ENCODE measurements around the gene C5orf15. TPM values are rescaled to one million over a fixed set of nuclear protein-coding genes. Genes with fewer than 3 reads are reported as not detected.

C5orf15 gene
- total RNA-seq: 15.2 TPM

GRCh38 chr5:133968204-133968980 lies at the start of gene C5orf15:
TSS of gene C5orf15 (minus strand) at chr5:133968625. CDS start at chr5:133968584, 41 bp downstream.
- peak; percentile 94 for ATAC-seq
- DNase-seq (ENCODE audit: low spot score): peak; percentile 96

GRCh38 chr5:134008266-134008749 lies 39.9 kb upstream of the C5orf15 start:
- DNase-seq (ENCODE audit: low spot score) (no peak), ATAC-seq (no peak)

DNA sequence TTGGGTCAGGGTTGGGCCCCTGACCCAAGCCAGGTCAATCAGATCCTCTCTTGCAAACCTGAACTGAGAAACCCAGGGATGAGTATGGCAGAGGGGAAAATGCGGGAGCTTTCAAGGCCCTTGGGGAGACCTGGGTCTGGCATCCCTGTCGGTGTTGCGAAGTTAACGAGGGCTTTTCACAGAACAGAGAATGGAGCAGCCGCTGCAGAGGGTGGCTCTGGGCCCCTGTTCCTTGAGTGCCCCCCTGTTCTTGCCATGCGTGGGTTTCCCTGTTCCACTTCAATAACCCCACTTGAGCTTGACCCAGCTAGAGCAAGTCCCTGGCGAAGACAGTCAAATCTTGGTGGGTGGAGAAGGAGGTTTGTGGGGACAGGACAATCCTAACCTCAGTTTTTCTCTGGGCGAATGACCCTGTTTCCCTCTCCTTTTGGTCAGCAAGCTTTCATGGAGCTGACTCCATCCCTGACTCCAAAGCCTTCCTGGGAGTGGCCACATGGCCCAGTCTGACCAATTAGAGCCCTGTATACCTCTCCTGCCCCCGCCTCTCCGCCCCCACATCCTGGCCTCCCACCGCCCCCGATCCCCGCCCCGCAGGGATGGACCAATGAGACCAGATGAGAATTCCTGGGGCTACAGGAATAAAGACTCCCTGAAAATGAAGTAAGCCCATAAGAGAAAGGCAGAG lies 39.3 kb upstream of the C5orf15 start:
- no peak for ATAC-seq

DNA sequence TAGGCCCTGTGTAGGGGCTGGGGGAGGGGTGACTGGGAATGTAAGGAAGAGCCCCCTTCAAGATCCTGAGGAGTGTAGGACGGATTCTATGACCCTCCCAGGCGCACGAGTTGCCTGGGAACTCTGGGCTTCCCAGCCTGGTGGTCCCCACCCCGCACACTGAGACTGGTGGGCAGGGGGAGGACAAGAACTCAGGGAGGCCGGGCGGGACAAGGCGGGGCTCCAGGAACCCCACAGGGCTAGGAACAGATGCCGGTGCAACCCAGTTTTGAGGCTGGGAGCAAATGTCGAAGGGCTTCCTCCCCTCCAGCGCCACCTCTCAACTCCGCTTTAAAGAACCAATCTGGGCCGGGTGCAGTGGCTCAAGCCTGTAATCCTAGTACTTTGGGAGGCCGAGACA lies 37.7 kb upstream of the C5orf15 start:
- DNase-seq (ENCODE audit: low spot score) (no peak), ATAC-seq (no peak)

More for the DNA sequence above, 39.3 kb upstream of the C5orf15 start:
- DNase-seq (ENCODE audit: low spot score): no peak

DNA sequence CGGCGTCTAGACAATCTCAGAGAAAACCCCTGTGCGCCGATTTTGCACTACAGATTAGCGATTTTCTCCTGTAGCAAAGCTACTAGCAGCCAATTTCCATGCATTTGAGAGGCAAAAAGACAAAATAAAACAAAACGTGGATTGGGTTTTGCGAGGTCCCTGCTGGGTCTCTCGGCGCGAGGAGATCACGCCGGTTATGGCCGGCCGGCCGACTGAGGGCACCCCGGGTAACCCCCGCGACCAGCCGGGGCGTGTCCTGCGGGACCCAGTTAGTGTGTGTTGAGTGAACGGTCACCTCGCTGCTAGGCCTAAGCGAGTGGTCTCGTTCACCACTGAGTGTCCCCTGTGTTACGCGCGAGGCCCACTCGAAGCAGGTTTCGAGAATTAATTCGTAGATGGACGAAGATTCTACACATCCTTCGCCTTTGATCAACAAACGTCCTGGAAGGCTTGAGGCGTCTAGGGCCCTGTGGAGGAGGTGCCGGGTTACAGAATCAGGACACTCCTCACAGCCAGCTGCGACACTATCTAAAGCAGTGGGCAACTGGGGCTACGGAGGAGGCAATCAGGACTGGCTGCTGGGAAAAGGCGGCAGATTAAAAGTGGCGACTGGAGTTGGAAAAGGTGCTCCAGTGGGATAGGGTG lies 37.1 kb upstream of the C5orf15 start:
- ATAC-seq: peak; percentile 20
- peak; percentile 55 for DNase-seq (ENCODE audit: low spot score)

DNA sequence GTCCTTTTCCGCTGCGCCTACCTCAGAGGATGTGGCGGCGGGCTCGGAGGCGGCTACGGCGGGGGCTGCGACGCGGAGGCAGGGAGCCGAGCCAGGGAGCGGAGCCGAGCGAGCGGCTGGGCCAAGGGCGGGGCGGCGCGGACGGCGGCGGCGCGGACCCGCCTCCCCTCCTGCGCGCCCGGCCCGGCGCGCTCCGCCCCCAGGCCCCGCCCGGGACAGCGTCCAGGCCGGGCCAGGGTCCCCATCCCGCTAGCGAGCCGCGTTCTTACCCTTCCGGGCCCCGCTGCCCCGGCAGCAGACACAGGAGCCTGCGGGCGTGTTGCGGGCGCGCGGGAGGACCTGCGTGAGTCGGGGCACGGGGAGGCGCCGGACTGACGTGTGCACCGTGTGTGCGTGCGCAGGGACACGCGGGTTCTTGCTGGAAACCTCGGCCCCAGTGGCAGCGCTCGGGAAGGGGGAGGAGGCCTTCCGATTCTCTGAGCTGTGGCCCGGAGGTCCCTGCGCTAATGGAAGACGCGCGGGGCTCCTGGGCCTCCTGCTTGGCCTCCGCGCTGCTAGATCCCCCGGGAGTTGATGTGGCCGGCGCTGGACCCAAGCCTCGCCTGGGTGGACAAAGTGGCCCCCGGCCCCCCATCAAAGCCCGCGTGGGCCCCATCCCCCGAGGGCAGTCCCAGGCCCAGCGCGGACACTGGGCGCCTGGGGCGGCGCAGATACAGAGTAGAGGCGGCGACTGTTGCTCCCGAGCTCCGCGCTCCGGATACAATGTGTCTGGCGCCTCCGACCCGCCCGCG lies 36.4 kb upstream of the C5orf15 start, which contains the start of gene VDAC1:
Gene VDAC1, minus strand, starts transcription at position 350 of the 791 bp plus-strand sequence. CDS start 11,963 bp downstream, outside the sequence.
- peak; percentile 87 for ATAC-seq
- DNase-seq (ENCODE audit: low spot score): peak; percentile 84

DNA sequence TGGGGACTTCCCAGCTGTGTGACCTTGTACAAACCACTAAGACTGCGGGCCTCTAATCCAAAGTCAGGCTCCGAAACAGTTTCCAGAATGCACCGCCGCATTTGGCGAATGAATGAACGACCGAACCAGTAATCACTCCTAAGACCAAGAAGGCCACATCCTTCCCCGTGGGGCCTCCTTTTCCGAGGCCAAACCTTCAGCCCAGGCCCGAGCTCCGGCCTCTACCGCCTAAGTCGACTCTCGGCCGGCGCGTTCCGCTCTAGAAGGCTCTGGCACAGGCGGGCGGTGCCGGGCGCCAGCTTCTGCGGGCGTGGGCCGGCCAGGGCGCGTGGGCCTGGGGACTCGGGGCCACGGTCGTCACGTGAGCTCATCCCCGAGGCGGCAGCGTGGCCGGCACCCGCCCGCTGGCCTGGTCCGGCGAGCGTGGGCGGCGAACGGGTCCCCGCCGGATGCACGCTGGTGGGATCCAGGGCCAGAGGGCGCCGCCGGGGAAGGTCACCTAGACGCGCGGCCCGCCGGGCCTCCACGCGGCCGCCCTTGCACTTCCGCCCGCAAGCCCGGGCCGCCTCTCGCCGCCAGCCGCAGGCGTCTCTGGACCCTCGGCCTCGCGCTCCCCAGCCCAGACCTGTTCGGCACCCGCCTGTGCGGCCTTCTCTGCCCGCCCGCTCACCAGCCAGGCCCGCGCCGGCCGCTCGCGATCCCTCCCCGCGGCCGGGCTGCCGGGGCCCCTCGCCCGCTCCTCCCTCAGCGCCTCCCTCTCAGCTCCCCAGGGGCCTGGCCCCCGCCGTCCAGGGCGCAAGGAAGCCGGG lies 35.6 kb upstream of the C5orf15 start:
- ATAC-seq (peak; percentile 63), DNase-seq (ENCODE audit: low spot score) (peak; percentile 80)

DNA sequence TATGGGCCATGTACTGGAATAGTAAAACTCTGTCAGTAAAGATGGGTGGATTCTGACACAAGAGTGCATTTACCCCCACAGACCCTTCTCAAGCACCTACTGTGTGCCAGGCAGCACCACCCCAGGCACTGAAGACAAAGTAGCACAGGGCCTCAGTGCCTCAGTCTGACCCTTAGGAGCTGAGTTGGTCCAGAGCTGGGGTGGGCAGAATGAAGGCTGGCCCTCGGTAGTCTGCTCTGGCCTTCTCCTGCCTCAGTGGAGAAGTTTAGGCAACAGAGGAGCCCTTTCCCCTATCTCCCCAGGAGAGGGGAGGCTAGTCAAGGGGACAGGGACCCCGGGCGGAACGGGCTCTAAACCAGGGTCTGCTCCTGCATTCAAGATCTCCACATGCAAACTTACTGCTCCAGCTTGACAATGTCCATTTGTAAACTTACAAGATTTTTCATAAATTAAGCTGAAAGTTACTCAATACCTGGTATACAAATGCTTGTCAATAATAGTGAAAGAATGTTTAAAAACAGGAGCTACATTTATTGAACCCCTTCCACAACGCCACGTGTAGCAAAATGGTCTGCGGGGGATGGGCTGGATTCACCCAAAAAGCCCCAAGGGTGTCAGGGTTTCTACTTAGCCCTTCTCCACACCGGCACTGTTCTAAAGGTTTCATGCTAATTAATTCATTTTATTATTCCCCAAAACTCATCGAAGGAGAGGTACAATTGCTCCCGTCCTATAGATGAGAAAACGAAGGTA lies 34.8 kb upstream of the C5orf15 start:
- DNase-seq (ENCODE audit: low spot score) (no peak), ATAC-seq (no peak)

DNA sequence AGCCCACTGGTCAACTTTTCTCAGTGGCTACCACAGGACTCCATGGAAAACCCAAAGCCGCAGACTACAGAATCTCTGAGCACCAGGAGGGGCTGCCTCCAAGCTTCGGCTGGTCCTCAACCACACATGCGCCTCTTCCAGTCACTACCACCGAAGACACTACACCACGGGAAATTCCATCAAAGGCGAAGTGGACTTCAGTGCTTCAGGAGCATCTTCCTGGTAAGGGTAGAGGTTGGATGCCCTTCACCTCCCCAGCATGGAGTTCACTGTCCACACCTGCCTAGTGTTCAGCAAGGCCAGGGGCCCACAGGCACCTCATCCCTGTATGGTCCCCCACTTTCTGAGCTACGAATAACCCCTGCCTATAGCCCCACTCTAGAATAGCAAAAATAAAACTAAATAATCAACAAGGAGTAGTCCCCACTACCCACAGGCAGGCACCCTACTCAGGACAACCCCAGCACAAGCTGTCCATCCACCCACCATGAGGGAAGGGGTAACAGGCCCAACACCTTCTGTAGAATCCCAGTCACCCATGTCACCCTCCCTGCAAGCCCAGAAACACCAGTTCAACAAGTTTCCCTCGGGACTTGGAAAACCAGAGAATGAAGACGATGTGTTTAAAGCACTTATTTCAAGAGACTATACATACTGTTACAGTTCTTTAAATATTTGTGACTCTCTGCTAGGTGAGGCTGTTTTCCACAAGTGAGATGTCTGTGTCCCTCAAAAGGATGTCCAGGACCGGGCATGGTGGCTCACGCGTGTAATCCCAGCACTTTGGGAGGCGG lies 33.7 kb upstream of the C5orf15 start:
- DNase-seq (ENCODE audit: low spot score) (no peak), ATAC-seq (no peak)

DNA sequence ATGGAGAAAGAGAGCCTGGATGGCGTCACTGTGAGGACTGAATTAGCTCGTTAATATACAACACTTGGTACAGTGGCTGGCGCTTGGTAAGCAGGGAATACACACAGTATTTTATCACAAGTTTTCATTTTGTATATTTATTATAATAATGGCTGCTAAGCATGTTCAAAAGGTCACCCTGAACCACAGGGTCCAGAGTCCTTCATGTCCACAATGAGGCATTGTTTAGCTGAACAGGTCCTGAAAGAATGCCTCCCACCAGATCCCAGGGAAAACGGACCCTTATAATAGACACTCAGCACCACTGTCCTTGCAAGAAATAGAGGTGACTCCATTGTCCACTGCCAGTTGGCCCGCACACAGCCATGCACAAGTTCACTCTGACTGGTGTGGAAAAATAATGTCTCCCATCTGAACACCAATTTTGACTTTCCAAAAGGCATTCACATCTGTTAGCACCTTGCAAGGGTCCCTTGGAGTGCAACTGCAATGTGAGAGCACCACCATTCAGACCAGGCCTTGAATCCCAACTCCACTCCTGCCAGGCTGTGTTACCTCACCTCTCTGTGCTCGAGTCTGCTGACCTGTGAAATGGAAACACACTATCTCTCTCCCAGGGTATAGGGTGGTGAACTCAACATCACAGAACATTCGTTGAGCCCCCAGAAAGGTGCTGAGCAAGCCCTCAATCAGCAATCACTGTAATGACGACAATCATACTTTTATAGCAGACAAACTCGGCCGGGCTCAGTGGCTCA lies 32.5 kb upstream of the C5orf15 start:
- DNase-seq (ENCODE audit: low spot score) (no peak), ATAC-seq (no peak)

DNA sequence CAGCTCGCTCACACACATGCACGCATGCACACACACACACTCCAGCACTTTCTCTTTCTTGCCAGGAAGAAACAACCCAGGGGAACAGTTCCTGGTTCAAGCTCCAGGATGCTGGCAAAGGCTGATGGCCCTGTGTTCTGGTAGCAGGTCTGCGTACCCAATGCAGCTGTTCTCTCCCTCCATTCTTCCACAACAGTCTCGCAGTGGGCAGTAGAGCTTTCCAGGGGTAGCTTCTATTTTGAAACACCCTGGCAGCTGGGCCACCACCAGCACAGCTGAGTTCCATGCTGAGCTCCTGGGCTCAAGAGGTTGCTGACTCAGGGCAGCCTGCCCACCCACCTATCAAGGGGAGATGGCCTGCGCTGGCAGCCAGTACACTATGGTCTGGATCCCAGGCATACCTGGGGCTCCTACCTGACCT lies 31.7 kb upstream of the C5orf15 start:
- no peak for ATAC-seq
- no peak for DNase-seq (ENCODE audit: low spot score)

DNA sequence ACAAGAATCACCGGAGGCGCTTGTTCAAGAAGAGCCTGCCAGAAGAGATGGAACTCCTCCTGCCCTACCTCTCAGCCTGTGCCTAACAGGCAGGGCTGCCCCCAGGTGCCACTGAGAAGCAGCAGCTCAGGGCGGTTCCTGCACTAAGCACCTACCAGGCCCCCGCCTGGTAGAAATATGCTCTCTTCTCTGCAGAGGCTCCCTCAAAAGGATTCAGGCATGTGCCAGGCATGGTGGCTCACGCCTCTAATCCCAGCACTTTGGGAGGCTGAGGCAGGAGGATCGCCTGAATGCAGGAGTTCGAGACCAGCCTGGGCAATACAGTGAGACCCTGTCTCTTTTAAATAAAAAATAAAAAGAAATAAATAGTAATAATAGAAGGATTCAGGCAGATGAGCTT lies 30.4 kb upstream of the C5orf15 start:
- DNase-seq (ENCODE audit: low spot score) (no peak), ATAC-seq (no peak)

DNA sequence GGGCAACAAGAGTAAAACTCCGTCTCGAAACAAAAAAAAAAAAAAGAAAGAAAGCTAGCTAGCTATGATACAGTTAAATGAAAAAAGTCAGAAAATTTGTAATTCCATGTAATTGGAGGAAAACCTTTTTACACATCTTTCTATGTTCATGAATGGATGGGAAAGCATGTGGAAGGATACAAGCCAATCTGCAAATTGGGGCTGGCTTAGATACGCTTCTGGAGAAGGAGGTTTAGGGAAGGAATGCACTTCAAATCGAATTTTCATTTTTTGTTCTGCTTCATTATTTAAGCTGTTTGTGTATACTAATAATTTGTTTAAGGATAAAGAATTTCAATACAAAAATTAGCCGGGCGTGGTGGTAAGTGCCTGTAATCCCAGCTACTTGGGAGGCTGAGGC lies 29.6 kb upstream of the C5orf15 start:
- ATAC-seq (no peak), DNase-seq (ENCODE audit: low spot score) (no peak)

DNA sequence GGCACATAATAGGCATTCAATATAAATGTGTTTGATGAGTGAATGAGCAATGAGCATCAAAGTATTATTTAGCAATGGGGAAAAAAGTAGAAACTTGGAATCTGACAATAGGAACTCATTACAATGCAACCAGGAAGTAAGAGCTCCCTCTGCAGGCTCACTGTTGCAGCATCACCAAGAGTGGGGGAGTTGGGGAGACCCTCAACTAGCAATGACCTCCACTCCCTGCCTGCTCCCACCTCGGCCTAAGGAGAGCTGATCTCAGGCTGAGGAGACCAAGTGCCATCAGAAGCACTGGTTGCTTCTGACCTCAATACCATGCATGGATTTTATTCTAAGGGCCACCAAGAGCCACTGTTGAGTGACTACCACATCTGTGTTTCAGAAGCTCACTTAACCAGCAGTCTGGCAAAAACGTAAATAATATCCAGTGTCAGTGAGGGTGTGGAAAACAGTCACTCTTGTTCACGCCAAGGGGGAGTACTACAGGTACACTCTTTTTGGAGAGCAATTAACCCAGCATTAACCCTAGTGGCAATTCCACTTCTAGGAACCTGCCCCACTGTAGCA lies 28.3 kb upstream of the C5orf15 start:
- DNase-seq (ENCODE audit: low spot score): no peak
- no peak for ATAC-seq

DNA sequence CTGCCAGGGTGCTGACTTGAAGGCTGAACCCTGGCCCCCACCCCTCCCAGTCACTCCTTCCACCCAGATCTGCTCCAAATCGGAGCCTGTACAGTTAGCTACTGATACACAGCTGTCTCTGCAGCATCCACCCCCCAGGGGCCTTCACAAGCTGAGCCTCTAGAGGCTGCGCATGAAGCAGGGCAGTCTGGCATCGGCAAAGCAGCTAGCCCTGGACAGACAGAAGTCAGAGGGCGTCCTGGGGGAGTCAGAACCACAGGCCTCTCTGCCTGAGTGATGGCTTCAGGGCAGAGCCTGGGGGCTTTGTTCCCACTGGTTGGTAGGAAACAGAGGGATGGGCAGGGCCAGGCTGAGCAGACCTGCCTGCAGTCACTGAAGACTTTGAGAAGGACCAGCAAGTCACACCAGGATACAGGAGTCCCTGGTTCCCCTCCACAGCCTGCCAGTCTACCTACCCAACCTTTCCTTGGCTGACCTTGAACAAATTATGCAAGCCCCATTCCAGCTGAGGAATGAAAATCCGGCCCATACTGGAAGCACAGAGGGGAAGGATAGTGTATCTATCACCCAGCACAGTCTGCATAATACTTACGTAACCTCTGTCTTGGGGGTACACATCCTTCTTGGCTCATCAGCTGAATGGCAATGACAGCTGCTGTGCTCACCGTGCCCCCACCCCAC lies 27.6 kb upstream of the C5orf15 start:
- ATAC-seq (peak; percentile 66), DNase-seq (ENCODE audit: low spot score) (no peak)

- DNase-seq (ENCODE audit: low spot score): no peak
Measured at GRCh38 chr5:133995341-133995740, 26.9 kb upstream of the C5orf15 start.

DNA sequence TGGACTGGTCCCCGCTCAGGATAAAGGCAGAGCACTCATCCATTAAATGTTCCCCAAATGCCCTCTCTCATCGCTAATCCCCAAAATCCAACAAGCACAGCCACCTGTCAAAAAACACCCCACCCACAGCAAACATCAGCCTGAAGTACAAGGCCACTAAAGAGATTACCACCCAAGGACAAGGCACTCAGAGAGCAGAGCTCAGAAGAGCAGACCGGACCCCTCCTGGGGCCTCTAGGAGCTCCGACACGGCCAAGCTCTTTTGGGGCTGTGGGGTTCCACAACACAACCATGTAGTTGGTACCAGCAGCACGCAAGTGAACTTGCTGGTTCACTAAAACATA lies 26.5 kb upstream of the C5orf15 start:
- DNase-seq (ENCODE audit: low spot score) (no peak), ATAC-seq (no peak)

More at GRCh38 chr5:133995341-133995740, 26.9 kb upstream of the C5orf15 start:
- ATAC-seq: no peak
